ENCODE data around the gene IFT122.

DNA sequence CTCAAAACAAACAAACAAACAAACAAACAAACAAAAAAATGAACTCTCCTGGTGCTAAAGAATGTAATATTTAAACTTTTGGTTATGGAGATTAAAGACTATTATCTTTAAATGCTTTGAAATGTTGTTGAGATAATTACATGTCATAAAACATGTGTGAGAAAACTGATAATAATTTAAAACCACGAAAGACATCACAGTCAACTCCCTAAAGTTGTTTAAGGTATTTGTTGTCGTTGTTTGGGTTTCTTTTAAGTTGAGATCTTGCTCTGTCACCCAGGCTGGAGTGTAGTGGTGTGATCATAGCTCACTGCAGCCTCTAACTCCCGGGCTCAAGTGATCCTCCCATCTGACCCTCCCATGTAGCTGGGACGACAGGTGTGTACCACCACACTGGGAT, 23.6 kb upstream of the IFT122 start:
- TF ChIP-seq, protein P1, sequence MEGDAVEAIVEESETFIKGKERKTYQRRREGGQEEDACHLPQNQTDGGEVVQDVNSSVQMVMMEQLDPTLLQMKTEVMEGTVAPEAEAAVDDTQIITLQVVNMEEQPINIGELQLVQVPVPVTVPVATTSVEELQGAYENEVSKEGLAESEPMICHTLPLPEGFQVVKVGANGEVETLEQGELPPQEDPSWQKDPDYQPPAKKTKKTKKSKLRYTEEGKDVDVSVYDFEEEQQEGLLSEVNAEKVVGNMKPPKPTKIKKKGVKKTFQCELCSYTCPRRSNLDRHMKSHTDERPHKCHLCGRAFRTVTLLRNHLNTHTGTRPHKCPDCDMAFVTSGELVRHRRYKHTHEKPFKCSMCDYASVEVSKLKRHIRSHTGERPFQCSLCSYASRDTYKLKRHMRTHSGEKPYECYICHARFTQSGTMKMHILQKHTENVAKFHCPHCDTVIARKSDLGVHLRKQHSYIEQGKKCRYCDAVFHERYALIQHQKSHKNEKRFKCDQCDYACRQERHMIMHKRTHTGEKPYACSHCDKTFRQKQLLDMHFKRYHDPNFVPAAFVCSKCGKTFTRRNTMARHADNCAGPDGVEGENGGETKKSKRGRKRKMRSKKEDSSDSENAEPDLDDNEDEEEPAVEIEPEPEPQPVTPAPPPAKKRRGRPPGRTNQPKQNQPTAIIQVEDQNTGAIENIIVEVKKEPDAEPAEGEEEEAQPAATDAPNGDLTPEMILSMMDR (IDR thresholded peaks at IDR 0.05): no peak
- no peak for TF ChIP-seq POLR2A (IDR thresholded peaks at IDR 0.05)
- TF ChIP-seq EP300 (IDR thresholded peaks at IDR 0.05): no peak
- TF ChIP-seq POLR2AphosphoS5 (IDR thresholded peaks at IDR 0.05): no peak
